GM19467 (cell line): Measurements from ENCODE around the gene PRR14.

Experiments
- ATAC-seq: cut with Tn5 transposase; IDR thresholded peaks from one replicate; pipeline ENCODE4 v1.9.1; 2021; ENCODE audit warnings: mild to moderate bottlenecking, moderate library complexity; ENCODE audit not compliant: unreplicated experiment

PRR14 gene

GRCh38 chr16:30658731-30659506 lies 8.2 kb downstream of the PRR14 start:
- peak; percentile 20 for ATAC-seq

- ATAC-seq, result no peak
Measured at GRCh38 chr16:30659507-30660423, 9.0 kb downstream of the PRR14 start.

- no peak for ATAC-seq
Measured at GRCh38 chr16:30660424-30661261, 9.9 kb downstream of the PRR14 start.

- no peak for ATAC-seq
Measured at GRCh38 chr16:30662449-30662848, 11.7 kb downstream of the PRR14 start.

DNA sequence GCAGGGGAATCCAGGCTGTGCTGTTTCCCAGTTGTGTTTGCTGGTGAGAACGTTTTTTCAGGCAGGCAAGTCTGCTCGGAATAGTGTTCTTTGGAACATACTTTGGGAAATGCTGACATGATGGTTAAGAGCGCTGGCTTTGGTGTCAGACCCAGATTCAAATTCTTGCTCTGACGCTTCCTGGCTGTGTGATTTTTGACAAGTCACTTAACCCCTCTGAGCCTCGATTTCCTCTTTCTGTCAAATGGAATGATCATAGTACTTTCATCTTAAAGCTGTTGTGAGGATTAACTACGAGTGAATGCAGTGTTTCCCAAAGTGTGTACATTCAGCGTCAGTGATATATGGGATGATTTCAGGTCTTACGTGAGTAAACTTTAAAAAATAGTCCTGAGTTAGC lies 12.3 kb downstream of the PRR14 start:
- no peak for ATAC-seq

DNA sequence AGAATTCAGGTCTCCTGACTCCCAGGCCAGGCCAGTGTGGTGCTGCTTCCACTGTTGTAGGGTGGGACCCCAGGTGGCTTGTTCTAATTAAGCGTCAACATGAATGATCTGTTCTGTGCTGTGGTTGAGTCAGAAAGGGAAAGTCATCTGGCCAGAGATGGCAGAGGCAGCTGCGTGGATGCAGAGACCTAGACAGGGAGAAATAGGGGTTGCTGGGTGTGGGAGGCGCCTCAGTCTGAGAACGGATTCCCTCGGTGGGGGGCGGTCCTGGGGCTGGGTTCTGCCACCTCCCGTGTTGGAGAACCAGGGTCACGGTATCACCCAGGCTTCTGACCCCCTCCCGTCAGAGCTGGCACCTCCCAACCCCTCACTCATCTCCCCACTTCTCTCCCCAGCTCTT lies 13.1 kb downstream of the PRR14 start:
- ATAC-seq, result no peak

GRCh38 chr16:30664616-30665109 lies 13.9 kb downstream of the PRR14 start:
- ATAC-seq, result no peak

DNA sequence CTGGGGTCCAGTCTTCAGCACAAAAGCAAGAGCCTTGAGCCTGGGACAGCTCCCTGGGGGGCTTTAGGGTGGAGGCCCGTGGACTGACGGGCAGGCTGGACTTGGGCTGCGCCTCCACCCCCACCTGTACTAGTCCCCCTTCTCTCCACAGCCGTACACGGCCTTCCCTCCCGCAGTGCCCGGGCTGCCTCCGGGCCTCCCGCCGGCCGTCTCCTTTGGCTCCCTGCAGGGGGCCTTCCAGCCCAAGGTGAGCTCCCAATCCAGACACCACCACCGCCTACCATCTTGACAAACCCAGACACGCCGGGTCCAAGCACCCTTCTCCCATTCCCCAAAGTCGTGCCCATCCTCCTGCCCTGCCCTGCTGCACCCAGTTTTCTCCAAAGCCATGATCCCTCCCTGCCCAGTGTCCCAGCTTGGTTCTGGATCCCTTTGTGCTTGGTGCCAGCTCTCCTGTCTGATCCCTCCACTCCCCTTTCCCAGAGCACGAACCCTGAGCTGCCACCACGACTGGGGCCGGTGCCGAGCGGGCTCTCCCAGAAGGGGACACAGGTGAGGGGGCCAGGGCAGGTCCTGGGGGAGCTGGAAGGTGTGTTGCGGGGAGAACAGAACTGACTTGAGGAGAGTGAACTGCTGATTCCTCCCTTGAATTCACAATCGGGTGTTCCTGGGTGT lies 14.5 kb downstream of the PRR14 start:
- no peak for ATAC-seq

- ATAC-seq, result no peak
Measured at GRCh38 chr16:30665830-30666190, 15.1 kb downstream of the PRR14 start.

- ATAC-seq, result no peak
Measured at GRCh38 chr16:30666681-30667080, 15.9 kb downstream of the PRR14 start.

- ATAC-seq, result no peak
Measured at GRCh38 chr16:30667361-30667905, 16.7 kb downstream of the PRR14 start.

- no peak for ATAC-seq
Measured at GRCh38 chr16:30668393-30668792, 17.6 kb downstream of the PRR14 start.

DNA sequence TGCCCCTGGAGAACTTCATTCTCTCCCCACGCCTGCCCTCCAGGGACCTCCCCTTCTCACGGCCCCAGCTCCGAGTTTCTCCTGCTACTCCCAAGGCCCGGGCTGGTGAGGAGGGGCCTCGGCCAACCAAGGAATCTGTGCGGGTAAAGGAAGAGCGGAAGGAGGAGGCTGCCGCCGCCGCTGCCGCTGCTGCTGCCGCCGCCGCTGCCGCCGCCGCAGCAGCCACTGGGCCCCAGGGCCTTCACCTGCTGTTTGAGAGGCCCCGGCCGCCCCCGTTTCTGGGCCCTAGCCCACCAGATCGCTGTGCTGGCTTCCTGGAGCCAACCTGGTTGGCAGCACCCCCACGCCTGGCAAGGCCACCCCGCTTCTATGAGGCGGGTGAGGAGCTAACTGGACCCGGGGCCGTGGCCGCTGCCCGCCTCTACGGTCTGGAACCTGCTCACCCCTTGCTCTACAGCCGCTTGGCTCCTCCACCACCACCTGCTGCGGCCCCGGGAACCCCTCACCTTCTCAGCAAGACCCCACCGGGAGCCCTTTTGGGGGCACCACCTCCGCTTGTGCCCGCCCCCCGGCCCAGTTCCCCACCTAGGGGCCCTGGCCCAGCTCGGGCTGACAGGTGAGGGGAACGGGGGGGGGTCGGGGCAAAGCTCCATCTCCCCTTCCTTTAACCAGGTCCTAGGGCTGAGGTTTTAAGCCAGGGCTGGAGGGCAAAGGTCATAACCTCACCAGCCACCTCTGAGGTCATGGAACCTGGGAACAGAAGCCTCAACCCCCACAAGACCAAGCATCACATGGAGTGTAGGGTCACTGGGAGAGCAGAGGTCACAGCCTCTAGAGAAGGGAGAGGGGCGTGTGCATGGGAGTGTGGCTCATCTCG lies 18.5 kb downstream of the PRR14 start:
- no peak for ATAC-seq

DNA sequence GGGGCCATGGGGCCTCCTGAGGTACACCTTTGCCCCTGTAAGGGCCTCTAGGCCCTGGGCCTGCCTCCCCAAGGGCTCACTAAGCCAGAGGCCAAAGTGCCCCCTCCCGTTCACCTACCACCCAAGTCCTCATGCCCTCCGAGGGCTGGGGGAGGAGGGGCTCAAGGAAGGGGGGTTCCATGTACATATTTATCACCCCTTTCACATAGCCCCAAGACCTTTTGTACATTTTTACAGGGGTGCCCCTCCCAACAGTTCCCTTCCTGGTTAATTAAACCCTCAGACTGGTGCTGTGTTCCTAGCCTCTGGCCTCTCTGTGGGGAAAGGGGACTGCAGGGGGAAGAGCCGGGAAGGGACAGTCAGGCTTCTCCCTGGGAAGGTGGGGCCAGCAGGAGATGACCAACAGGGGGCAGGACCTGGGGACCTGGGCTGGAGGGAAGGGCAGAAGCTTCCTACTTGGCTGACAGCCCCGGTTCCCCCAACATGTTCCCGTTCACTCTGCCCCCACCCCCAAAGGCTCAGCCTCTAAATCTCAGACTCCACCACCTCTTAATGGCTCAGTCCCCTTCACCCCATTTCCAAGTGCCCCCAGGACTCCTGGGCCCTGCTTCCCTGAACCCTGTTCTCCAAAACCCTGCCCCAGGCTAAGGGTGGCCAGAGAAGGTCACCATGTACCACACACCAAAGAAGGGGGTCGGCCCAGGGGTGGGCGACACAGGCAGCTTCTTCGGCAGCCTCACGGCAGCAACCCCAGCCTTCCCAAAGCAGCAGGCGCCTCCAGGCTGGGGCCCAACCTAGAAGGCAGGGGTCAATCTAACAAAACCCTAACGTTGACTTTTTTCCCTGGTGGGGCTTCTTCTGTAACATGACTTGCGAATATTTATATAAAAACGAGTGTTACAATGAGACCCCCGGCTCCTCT lies 19.4 kb downstream of the PRR14 start:
- ATAC-seq, result no peak

DNA sequence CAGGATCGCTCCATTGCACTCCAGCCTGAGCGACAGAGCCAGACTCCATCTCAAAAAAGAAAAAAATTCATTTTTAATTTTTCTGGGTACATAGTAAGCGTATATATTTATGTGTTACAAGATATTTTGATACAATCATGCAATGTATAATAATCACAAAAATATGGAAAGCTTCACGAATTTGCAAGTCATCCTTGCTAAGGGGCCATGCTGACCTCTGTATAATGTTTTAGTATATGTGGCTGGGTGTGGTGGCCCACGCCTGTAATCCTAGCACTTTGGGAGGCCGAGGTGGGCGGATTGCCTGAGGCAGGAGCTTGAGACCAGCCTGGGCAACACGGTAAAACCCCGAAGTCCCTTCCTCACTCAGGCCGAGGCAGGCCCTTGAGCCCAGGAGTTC lies 24.4 kb downstream of the PRR14 start:
- ATAC-seq, result no peak

- ATAC-seq, result no peak
Measured at GRCh38 chr16:30677931-30678585, 27.3 kb downstream of the PRR14 start.

- no peak for ATAC-seq
Measured at GRCh38 chr16:30678586-30678970, 27.8 kb downstream of the PRR14 start.

GRCh38 chr16:30680326-30680725 lies 29.6 kb downstream of the PRR14 start:
- no peak for ATAC-seq
